Epithelial cell of umbilical artery (primary cell): Measurements from ENCODE around the gene CRBN. TPM values are rescaled to one million over a fixed set of nuclear protein-coding genes. Genes with fewer than 3 reads are reported as not detected.

Experiments
- total RNA-seq: library from RNA; depleted of rRNA; stranded (reverse); fragments of >200 nt; gene quantifications from 2 replicates; pipeline ENCODE4 v1.2.3, GENCODE V29; 2014

The CRBN gene
- 68.4 and 114 TPM in 2 replicates for total RNA-seq

GRCh38 chr3:3179407-3180094 is at the start of gene CRBN:
Gene CRBN (minus strand): TSS chr3:3179691. CDS start chr3:3179687, 4 bp downstream.

GRCh38 chr3:3126477-3127431 is 52.7 kb downstream of the CRBN start, which contains the start of gene TRNT1:
Gene TRNT1 (plus strand): TSS chr3:3126940. CDS start chr3:3129041, 2,101 bp downstream.

GRCh38 chr3:3110299-3110630 is 69.2 kb downstream of the CRBN start, which contains the start of gene IL5RA:
Gene IL5RA (minus strand): TSS chr3:3110374. CDS start chr3:3104984, 5,390 bp downstream.

Other genes starting within 250 kb of the CRBN start
- gene IL5RA, start 69.3 kb downstream of the CRBN start, total RNA-seq, result not detected in 2 replicates
- gene TRNT1, start 52.8 kb downstream of the CRBN start, total RNA-seq, result 25.0 and 29.2 TPM in 2 replicates